Activated naive CD4-positive, alpha-beta T cell treated with anti-CD3 and anti-CD28 coated beads, Interleukin-2, amount 50 U/mL, for 24 hours (primary cell): Measurements from ENCODE around the gene SLC25A17.
"Not testable (repeated sequence)": the region's sequence is repeated elsewhere in the genome, so short reads cannot be mapped to it uniquely, and the experiment has no call there.

Source experiments
- H3K27ac Mint-ChIP-seq: one replicate; pipeline ENCODE4 v1.8.0; 2021; ENCODE audit warnings: mild to moderate bottlenecking, mixed read lengths
- H3K27me3 Mint-ChIP-seq: one replicate; pipeline ENCODE4 v1.8.0; 2021; ENCODE audit warnings: mixed read lengths
- H3K36me3 Mint-ChIP-seq: one replicate; pipeline ENCODE4 v1.8.0; 2021; ENCODE audit warnings: mixed read lengths
- H3K4me1 Mint-ChIP-seq: one replicate; pipeline ENCODE4 v1.8.0; 2021; ENCODE audit warnings: mixed read lengths
- H3K4me3 Mint-ChIP-seq: one replicate; pipeline ENCODE4 v1.8.0; 2021; ENCODE audit warnings: mild to moderate bottlenecking, mixed read lengths
- H3K9me3 Mint-ChIP-seq: one replicate; pipeline ENCODE4 v1.8.0; 2021; ENCODE audit warnings: mixed read lengths

The SLC25A17 gene

GRCh38 chr22:40721266-40721665 lies 97.9 kb downstream of the SLC25A17 start:
- H3K27ac Mint-ChIP-seq, result no peak overlapping the region
- no peaks in the 10 kb centered on the region for H3K9me3 Mint-ChIP-seq
- H3K27me3 Mint-ChIP-seq, result no peaks in the 10 kb centered on the region
- H3K36me3 Mint-ChIP-seq, result no peaks in the 10 kb centered on the region
- no peak overlapping the region for H3K4me3 Mint-ChIP-seq
- peaks cover 19% of the 10 kb centered on the region for H3K4me1 Mint-ChIP-seq

DNA sequence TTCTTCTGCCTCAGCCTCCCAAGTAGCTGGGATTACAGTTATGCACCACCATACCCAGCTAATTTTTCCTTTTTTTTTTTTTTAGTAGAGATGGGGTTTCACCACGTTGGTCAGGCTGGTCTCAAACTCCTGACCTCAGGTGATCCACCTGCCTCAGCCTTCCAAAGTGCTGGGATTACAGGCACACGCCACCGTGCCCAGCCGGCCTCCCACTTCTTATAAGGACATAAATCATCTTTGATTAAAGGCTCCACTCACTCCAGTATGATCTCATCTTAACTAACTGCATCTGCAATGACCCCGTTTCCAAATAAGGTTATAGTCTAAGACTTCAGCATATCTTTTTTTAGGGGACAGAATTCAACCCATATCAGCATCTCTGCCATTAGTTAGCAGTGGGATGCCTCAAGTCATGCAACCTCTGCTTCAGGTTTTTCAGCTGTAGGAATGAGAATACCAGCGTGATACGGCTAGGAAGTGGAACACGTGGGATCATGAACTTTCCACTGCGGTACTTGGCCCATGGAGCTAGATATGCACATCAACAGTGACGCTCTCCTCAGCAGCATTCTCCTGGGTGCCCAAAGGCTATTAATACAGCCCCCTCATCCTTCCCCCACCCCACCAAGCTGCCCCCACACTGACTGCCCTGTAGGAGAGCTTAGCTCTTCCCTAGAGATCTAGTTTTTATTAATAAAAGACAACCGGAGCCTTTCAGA lies 98.4 kb downstream of the SLC25A17 start:
- H3K27me3 Mint-ChIP-seq, result no peaks in the 10 kb centered on the region
- no peaks in the 10 kb centered on the region for H3K9me3 Mint-ChIP-seq
- no peaks in the 10 kb centered on the region for H3K36me3 Mint-ChIP-seq
- H3K27ac Mint-ChIP-seq, result no peak overlapping the region
- peaks cover 19% of the 10 kb centered on the region for H3K4me1 Mint-ChIP-seq
- no peak overlapping the region for H3K4me3 Mint-ChIP-seq

- H3K9me3 Mint-ChIP-seq, H3K4me3 Mint-ChIP-seq, H3K27me3 Mint-ChIP-seq, H3K36me3 Mint-ChIP-seq, H3K27ac Mint-ChIP-seq: not testable (repeated sequence)
- peaks cover 17% of the 10 kb centered on the region for H3K4me1 Mint-ChIP-seq
These were observed 99.0 kb downstream of the SLC25A17 start for GRCh38 chr22:40720156-40720537.
